Loucy (cell line): ENCODE measurements around the gene GSC.

Source experiments
- EZH2phosphoT487 ChIP-seq: fragments of 200-600 bp; IDR thresholded peaks from 2 replicates; pipeline ENCODE4 v1.6.1; 2018; ENCODE audit warnings: antibody characterized with exemption, mild to moderate bottlenecking, moderate library complexity, borderline replicate concordance
- TF ChIP-seq, protein P1 (sequence below): fragments of 200-600 bp; sonication (generic); conservative IDR thresholded peaks from 2 replicates; pipeline ENCODE4 v1.5.1; 2014; ENCODE audit warnings: mild to moderate bottlenecking, antibody characterized with exemption, low read length

DNA sequence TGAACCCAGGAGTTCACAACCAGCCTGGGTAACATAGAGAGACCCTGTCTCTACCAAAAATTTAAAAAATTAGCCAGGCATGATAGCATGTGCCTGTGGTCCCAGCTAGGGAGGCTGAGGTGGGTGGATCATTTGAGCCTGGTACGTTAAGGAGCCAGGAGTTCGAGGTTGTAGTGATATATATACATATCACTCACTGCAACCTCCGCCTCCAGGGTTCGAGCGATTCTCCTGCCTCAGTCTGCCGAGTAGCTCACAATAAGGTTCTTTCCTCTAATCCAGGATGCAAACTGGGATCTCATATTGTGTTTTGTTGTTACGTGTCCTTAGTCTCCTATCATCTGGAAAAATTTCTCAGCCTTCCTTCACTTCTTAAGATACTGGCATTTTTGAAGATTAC is 24.0 kb upstream of the GSC start:
- TF ChIP-seq, protein P1, sequence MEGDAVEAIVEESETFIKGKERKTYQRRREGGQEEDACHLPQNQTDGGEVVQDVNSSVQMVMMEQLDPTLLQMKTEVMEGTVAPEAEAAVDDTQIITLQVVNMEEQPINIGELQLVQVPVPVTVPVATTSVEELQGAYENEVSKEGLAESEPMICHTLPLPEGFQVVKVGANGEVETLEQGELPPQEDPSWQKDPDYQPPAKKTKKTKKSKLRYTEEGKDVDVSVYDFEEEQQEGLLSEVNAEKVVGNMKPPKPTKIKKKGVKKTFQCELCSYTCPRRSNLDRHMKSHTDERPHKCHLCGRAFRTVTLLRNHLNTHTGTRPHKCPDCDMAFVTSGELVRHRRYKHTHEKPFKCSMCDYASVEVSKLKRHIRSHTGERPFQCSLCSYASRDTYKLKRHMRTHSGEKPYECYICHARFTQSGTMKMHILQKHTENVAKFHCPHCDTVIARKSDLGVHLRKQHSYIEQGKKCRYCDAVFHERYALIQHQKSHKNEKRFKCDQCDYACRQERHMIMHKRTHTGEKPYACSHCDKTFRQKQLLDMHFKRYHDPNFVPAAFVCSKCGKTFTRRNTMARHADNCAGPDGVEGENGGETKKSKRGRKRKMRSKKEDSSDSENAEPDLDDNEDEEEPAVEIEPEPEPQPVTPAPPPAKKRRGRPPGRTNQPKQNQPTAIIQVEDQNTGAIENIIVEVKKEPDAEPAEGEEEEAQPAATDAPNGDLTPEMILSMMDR = no peak
- TF ChIP-seq EZH2phosphoT487 = no peak
